GM10266 (cell line): ENCODE results near the gene PET117.
"Not testable (repeated sequence)": the region's sequence is repeated elsewhere in the genome, so short reads cannot be mapped to it uniquely, and the experiment has no call there.

Experiments
- DNase-seq: peaks from one replicate; pipeline ENCODE4 v3.0.0; 2012; ENCODE audit errors: extremely low spot score
- CTCF ChIP-seq: IDR thresholded peaks from 2 replicates; pipeline ENCODE4 v1.5.1; 2012; ENCODE audit warnings: mild to moderate bottlenecking, low read depth; ENCODE audit not compliant: control insufficient read depth, insufficient read depth; ENCODE audit errors: missing control alignments

Gene PET117

GRCh38 chr20:18165553-18165952 is 27.9 kb downstream of the PET117 start:
- DNase-seq, result no peak
- TF ChIP-seq CTCF, result no peak

GRCh38 chr20:18166241-18166881 is 28.7 kb downstream of the PET117 start:
- TF ChIP-seq CTCF, result no peak
- no peak for DNase-seq

GRCh38 chr20:18166950-18167349 is 29.3 kb downstream of the PET117 start:
- DNase-seq, result no peak
- TF ChIP-seq CTCF, result no peak

- TF ChIP-seq CTCF, result no peak
- no peak for DNase-seq
Measured at GRCh38 chr20:18172379-18172778, 34.7 kb downstream of the PET117 start.

GRCh38 chr20:18174906-18175683 is 37.4 kb downstream of the PET117 start:
- no peak for TF ChIP-seq CTCF
- no peak for DNase-seq

GRCh38 chr20:18176318-18176785 is 38.7 kb downstream of the PET117 start:
- no peak for TF ChIP-seq CTCF
- DNase-seq, result no peak

- DNase-seq, result not testable (repeated sequence)
Measured at GRCh38 chr20:18180366-18180765, 42.7 kb downstream of the PET117 start.
